HEK293 (cell line): Measurements from ENCODE around the gene AMN.

Experiments
- SP2 ChIP-seq: fragments of 450-650 bp; formaldehyde crosslinking; IDR thresholded peaks from 2 replicates; pipeline ENCODE4 v1.5.1; 2016; ENCODE audit warnings: missing biosample characterization, missing genetic modification characterization
- SP7 ChIP-seq: fragments of 450-650 bp; formaldehyde crosslinking; IDR thresholded peaks from 2 replicates; pipeline ENCODE4 v1.5.1; 2016; ENCODE audit warnings: missing biosample characterization, missing genetic modification characterization
- ZBTB8A ChIP-seq: fragments of 450-650 bp; formaldehyde crosslinking; IDR thresholded peaks from 2 replicates; pipeline ENCODE4 v1.5.1; 2016; ENCODE audit warnings: missing biosample characterization, missing genetic modification characterization
- ZNF174 ChIP-seq: fragments of 450-650 bp; formaldehyde crosslinking; IDR thresholded peaks from 2 replicates; pipeline ENCODE4 v1.5.0; 2017; ENCODE audit warnings: missing biosample characterization, mild to moderate bottlenecking, missing genetic modification characterization
- ZNF2 ChIP-seq: fragments of 450-650 bp; formaldehyde crosslinking; IDR thresholded peaks from 2 replicates; pipeline ENCODE4 v1.5.1; 2016; ENCODE audit warnings: missing biosample characterization, missing genetic modification characterization
- ZNF266 ChIP-seq: fragments of 450-650 bp; formaldehyde crosslinking; IDR thresholded peaks from 2 replicates; pipeline ENCODE4 v1.5.1; 2016; ENCODE audit warnings: missing biosample characterization, missing genetic modification characterization, low read depth
- ZNF274 ChIP-seq, 2 experiments: fragments of 200-500 bp in 1 of 2; fragments of 450-650 bp in 1 of 2; sonication (Bioruptor generic) in 1 of 2; formaldehyde crosslinking in 1 of 2; IDR thresholded peaks; 2 replicates each; pipeline versions ENCODE4 v1.5.1 to v1.6.1; 2014 to 2016; ENCODE audit warnings: borderline replicate concordance in 1 of 2, inconsistent platforms in 1 of 2, low read length in 1 of 2, missing biosample characterization in 1 of 2, missing genetic modification characterization in 1 of 2
- TF ChIP-seq, protein P1 (sequence below): fragments of 450-650 bp; formaldehyde crosslinking; IDR thresholded peaks from 2 replicates; pipeline ENCODE4 v1.5.1; 2016; ENCODE audit warnings: missing biosample characterization, missing genetic modification characterization
- TF ChIP-seq, protein P2 (sequence below): IDR thresholded peaks from 2 replicates; pipeline ENCODE4 v1.6.1; 2011; ENCODE audit warnings: mild to moderate bottlenecking, low read depth, low read length, borderline replicate concordance
- TF ChIP-seq, protein P3 (sequence below): fragments of 450-650 bp; formaldehyde crosslinking; IDR thresholded peaks from 2 replicates; pipeline ENCODE4 v1.5.1; 2016; ENCODE audit warnings: missing biosample characterization, missing genetic modification characterization

- TF ChIP-seq, protein P1, sequence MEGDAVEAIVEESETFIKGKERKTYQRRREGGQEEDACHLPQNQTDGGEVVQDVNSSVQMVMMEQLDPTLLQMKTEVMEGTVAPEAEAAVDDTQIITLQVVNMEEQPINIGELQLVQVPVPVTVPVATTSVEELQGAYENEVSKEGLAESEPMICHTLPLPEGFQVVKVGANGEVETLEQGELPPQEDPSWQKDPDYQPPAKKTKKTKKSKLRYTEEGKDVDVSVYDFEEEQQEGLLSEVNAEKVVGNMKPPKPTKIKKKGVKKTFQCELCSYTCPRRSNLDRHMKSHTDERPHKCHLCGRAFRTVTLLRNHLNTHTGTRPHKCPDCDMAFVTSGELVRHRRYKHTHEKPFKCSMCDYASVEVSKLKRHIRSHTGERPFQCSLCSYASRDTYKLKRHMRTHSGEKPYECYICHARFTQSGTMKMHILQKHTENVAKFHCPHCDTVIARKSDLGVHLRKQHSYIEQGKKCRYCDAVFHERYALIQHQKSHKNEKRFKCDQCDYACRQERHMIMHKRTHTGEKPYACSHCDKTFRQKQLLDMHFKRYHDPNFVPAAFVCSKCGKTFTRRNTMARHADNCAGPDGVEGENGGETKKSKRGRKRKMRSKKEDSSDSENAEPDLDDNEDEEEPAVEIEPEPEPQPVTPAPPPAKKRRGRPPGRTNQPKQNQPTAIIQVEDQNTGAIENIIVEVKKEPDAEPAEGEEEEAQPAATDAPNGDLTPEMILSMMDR (tag by site-specific recombination): no peak
- no peak for TF ChIP-seq SP2 (tag by site-specific recombination)
- TF ChIP-seq ZBTB8A: no peak
- TF ChIP-seq, protein P2, sequence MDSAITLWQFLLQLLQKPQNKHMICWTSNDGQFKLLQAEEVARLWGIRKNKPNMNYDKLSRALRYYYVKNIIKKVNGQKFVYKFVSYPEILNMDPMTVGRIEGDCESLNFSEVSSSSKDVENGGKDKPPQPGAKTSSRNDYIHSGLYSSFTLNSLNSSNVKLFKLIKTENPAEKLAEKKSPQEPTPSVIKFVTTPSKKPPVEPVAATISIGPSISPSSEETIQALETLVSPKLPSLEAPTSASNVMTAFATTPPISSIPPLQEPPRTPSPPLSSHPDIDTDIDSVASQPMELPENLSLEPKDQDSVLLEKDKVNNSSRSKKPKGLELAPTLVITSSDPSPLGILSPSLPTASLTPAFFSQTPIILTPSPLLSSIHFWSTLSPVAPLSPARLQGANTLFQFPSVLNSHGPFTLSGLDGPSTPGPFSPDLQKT: no peak
- no peak for TF ChIP-seq ZNF174 (tag by site-specific recombination)
- TF ChIP-seq, protein P3, sequence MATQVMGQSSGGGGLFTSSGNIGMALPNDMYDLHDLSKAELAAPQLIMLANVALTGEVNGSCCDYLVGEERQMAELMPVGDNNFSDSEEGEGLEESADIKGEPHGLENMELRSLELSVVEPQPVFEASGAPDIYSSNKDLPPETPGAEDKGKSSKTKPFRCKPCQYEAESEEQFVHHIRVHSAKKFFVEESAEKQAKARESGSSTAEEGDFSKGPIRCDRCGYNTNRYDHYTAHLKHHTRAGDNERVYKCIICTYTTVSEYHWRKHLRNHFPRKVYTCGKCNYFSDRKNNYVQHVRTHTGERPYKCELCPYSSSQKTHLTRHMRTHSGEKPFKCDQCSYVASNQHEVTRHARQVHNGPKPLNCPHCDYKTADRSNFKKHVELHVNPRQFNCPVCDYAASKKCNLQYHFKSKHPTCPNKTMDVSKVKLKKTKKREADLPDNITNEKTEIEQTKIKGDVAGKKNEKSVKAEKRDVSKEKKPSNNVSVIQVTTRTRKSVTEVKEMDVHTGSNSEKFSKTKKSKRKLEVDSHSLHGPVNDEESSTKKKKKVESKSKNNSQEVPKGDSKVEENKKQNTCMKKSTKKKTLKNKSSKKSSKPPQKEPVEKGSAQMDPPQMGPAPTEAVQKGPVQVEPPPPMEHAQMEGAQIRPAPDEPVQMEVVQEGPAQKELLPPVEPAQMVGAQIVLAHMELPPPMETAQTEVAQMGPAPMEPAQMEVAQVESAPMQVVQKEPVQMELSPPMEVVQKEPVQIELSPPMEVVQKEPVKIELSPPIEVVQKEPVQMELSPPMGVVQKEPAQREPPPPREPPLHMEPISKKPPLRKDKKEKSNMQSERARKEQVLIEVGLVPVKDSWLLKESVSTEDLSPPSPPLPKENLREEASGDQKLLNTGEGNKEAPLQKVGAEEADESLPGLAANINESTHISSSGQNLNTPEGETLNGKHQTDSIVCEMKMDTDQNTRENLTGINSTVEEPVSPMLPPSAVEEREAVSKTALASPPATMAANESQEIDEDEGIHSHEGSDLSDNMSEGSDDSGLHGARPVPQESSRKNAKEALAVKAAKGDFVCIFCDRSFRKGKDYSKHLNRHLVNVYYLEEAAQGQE (tag by site-specific recombination): no peak
- no peak for TF ChIP-seq ZNF266
- no peak for TF ChIP-seq ZNF274 (IDR thresholded peaks at IDR 0.05; ENCODE audit: low read length)
- TF ChIP-seq ZNF274 (tag by site-specific recombination; IDR thresholded peaks at IDR 0.05; ENCODE audit: borderline replicate concordance): no peak
- no peak for TF ChIP-seq SP7 (tag by site-specific recombination)
- no peak for TF ChIP-seq ZNF2 (tag by site-specific recombination)
Measured at GRCh38 chr14:102965282-102965681, 42.8 kb downstream of the AMN start.
